ENCODE data around the gene CKAP4.

GRCh38 chr12:106296179-106296877, 48.5 kb upstream of the CKAP4 start:
- TF ChIP-seq GATA3 (IDR thresholded peaks at IDR 0.05; ENCODE audit: low read depth, low read length) (no peak), GATA2 (IDR thresholded peaks at IDR 0.05; ENCODE audit: low read depth, low read length) (no peak)

Data from SH-SY5Y (cell line).